A375 (cell line): ENCODE results near the gene SCT. TPM values are rescaled to one million over a fixed set of nuclear protein-coding genes. Genes with fewer than 3 reads are reported as not detected.

Experiments
- total RNA-seq: library from RNA; depleted of rRNA; stranded (reverse); fragments of >200 nt; shearing (Covaris generic); gene quantifications from 2 replicates; pipeline ENCODE4 v1.2.3, GENCODE V29; 2014; rRNA removed

The SCT gene
- not detected in 2 replicates for total RNA-seq

GRCh38 chr11:626475-627307 is at the start of gene SCT:
SCT (minus strand) TSS chr11:627181; CDS start chr11:627143, 38 bp downstream.

GRCh38 chr11:636511-637332 is 9.7 kb upstream of the SCT start, which contains the start of gene DRD4:
DRD4 (plus strand) TSS chr11:637269; CDS start chr11:637305, 36 bp downstream.

GRCh38 chr11:624705-625635 is 2.0 kb downstream of the SCT start, which contains the start of gene CDHR5:
CDHR5 (minus strand) TSS chr11:624955; CDS start chr11:624902, 53 bp downstream.

GRCh38 chr11:615504-616319 is 11.3 kb downstream of the SCT start, which contains the start of gene IRF7:
IRF7 (minus strand) TSS chr11:615950; CDS start chr11:615364, 586 bp downstream.

Other genes starting within 250 kb of the SCT start
- gene PKP3, start 233.0 kb downstream of the SCT start, total RNA-seq, result 31.2 and 33.4 TPM in 2 replicates
- gene SIGIRR, start 212.2 kb downstream of the SCT start, total RNA-seq, result 50.6 and 74.5 TPM in 2 replicates
- 0.13 TPM in 1 of 2 replicates, not detected in the other for gene ANO9, start 185.2 kb downstream of the SCT start, total RNA-seq
- 22.3 and 37.3 TPM in 2 replicates for gene PTDSS2, start 176.9 kb downstream of the SCT start, total RNA-seq
- gene RNH1, start 119.9 kb downstream of the SCT start, total RNA-seq, result 165 and 173 TPM in 2 replicates
- gene HRAS, start 91.6 kb downstream of the SCT start, total RNA-seq, result 84.1 and 89.3 TPM in 2 replicates
- gene LRRC56, start 89.7 kb downstream of the SCT start, total RNA-seq, result 2.8 TPM in 2 replicates
- gene LMNTD2, start 66.4 kb downstream of the SCT start, total RNA-seq, result 2.3 and 3.5 TPM in 2 replicates
- gene RASSF7, start 66.2 kb downstream of the SCT start, total RNA-seq, result 19.1 and 21.2 TPM in 2 replicates
- 29.5 and 31.6 TPM in 2 replicates for gene PHRF1, start 50.7 kb downstream of the SCT start, total RNA-seq
- 8.1 and 10.7 TPM in 2 replicates for gene IRF7, start 11.2 kb downstream of the SCT start, total RNA-seq
- gene CDHR5, start 2.2 kb downstream of the SCT start, total RNA-seq, result not detected in 2 replicates
- gene DRD4, start 10.1 kb upstream of the SCT start, total RNA-seq, result 0.19 TPM in 1 of 2 replicates, not detected in the other
- 43.5 and 45.1 TPM in 2 replicates for gene DEAF1, start 68.0 kb upstream of the SCT start, total RNA-seq
- 14.2 and 18.2 TPM in 2 replicates for gene TMEM80, start 68.6 kb upstream of the SCT start, total RNA-seq
- gene EPS8L2, start 79.0 kb upstream of the SCT start, total RNA-seq, result 30.5 and 31.8 TPM in 2 replicates
- 109 and 117 TPM in 2 replicates for gene TALDO1, start 120.3 kb upstream of the SCT start, total RNA-seq
- 24.0 and 30.7 TPM in 2 replicates for gene GATD1, start 150.3 kb upstream of the SCT start, total RNA-seq
- gene CEND1, start 162.9 kb upstream of the SCT start, total RNA-seq, result 2.1 and 3.8 TPM in 2 replicates
- gene SLC25A22, start 171.1 kb upstream of the SCT start, total RNA-seq, result 39.2 and 39.5 TPM in 2 replicates
- 10.0 and 11.3 TPM in 2 replicates for gene PIDD1, start 178.1 kb upstream of the SCT start, total RNA-seq
- gene RPLP2, start 182.8 kb upstream of the SCT start, total RNA-seq, result 1,005 and 1,072 TPM in 2 replicates
- gene PNPLA2, start 191.7 kb upstream of the SCT start, total RNA-seq, result 42.8 and 50.9 TPM in 2 replicates
- 0.04 and 0.11 TPM in 2 replicates for gene CRACR2B, start 200.7 kb upstream of the SCT start, total RNA-seq
- gene CD151, start 205.8 kb upstream of the SCT start, total RNA-seq, result 225 and 229 TPM in 2 replicates
- gene POLR2L, start 215.3 kb upstream of the SCT start, total RNA-seq, result 380 and 388 TPM in 2 replicates
- 130 and 143 TPM in 2 replicates for gene TSPAN4, start 215.7 kb upstream of the SCT start, total RNA-seq